ENCODE measurements around the gene GDPD5.

GDPD5 gene

DNA sequence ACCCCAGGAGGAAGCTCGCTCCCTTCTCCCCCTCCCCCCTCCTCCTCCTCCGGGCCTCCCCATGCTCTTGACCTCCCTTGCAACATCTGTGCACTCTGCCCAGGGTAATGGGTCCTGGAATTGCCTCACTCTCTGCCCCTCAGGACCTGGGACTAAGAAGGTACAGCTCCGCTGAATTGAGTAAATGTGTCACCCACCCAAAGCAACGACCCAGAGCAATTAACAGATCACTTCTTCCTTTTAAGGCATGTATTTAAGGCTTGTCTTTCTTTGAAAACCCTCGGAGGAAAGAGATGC is 15.1 kb downstream of the GDPD5 start:
- DNase-seq = no peak

DNA sequence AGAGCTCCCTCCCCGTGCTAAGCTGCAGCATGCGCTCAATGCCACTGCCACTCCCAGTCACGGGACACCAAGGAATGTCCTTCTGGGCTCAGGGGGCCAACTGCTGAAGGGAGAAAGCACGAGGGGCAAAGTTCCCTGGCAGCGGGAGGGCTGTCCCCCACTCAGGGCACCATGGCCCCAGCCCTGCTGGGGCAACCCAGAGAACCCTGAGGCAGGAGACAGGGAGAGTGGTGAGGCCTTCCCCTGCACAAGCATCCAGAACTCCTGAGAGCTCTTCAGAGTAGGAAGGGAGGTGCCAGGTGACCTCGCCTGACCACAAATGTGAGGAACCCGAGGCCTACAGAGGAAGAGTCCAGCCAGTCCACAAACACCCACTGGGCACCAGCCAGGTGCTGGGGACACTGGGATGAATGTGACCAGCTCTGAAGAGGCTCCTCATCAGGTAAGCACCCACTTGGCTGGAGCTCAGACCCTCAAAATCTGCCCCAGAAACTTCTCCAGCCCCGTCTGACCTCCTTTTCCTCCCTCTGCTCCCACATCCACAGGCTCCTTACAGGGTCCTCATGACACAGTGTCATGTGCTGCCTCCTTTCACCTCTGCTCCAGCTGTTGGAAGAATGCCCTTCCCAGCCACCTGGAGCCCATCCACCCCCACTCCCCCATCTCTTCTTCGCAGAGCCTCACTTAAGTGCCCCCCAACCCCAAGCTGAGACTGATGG is 15.6 kb downstream of the GDPD5 start:
- DNase-seq = no peak

DNA sequence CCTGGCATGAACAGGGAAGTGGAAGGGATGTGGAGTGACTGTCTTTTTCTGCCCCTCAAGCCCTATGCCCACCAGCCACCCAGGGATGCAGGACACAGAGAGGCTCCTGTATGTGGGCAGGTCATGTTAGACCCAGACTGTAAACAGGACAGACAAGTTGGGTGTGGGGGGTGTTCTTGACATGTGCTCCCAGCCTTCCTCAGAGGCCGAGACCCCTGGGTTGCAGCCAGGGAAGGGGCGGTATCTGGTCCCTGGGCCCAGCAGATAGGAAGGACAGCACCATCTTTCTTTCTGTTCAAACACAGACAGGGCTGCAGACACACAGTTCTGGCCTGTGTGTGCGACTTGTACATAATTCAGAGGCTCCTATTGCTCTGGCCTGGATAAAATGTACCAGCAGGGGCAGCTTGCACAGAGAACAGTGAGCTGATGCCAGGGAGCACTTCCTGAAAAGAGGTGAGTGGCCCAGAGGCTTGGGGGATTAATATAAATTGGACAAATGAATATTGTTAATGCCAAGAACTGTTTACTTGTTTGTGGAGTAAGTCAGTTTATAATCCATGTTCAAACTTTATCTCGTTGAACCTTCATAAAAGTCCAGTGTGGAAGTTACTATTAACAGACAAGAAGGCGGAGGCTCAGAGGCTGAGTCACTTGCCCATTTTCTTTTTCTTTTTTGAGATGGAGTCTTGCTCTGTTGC is 16.6 kb downstream of the GDPD5 start:
- no peak for DNase-seq

DNA sequence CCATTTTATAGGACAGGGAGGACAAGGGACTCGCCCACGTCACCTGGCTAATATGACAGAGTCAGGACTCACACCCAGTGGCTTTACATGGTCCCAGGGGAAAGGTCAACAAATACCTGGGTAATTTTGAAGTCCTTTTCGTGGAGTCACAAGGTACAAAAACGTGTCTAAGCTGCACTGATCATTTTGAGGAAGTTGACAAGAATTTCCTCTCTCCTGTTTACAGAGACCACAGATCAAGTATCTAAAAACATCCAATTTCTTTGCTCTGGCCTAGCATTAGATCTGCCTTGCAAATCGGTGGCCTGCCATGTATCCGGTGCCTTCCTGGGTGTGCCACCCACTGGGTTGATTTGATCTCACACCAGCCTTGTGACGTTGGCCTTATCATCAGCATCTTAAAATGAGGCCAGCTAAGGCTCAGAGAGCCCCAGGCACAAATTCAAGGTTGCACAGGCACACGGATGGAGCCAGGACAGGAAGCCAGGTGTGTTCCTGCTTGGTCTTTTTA is 17.6 kb downstream of the GDPD5 start:
- peak; percentile 45 for DNase-seq

DNA sequence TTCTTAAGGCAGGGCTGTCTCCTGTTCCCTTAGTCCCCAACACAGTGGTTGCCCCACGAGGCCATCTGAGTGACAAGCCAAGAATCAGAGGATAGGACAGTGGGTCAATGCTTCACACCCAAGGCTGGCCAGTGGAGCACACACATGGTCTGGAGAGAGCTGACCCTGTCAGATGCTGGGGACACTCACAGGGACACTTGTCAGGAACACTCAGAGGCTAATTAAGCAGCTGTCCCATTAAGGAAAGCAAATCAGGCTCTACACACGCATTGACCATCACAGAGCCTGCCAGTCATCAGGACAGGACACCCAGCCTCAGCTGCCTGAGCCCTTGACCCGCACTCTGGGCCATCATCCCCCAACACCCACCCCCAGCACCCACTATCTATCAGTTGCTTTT is 18.2 kb downstream of the GDPD5 start:
- DNase-seq = no peak

DNA sequence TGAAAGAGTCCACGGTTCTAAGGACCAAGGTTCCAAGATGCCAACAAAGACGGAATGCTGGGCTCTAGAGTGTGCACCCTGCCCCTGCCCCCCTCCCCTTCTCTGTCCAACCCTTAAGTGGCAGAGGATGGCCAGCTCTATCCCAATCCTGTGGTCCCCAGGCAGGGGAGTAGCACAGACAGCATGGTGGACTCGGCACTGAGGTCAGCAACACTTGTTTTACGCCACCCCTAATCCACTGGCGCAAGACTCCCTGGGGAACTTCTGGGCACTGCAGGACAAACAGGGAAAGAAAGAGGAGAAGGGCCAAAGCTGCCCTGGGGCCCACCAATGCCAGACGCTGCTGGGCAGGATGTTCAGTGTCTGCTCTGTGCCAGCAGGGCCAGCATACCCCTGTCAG is 18.9 kb downstream of the GDPD5 start:
- DNase-seq = no peak

DNA sequence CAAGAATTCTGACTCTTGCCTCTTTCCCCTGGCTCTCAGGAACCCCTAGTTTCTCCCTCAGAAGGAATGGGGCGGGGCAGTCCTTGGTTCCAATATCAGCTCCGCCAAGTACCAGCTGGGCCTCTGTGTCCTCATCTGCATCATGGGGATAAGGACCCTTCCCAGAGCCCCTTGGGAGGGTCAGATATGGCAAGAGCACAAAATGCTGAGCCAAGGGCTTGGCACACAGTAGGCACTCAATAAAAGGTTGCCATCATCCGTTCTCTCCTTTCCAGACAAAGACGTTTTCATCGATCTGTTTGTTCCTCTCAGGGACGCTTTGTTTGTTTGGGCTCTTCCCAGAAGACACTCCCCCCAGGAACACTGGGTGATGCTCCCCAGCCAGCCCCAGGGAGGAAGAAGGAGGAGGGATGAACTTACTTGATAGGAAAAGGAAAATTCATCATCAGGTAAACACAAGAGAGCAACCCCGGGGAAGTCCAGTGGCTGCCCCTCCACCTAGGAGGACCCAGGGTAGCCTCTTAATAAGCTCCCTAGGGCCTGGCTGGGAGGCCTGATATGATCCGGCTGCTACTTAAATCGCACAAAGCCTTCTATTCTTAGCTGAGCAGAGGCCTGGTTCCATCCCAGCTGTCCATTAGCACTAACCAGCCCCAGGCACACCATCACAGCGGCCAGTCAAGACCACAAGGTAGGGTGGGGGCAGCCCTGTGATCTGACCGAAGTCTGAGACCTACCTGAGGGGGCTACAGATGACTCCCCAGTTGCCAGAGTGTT is 19.6 kb downstream of the GDPD5 start:
- no peak for DNase-seq

DNA sequence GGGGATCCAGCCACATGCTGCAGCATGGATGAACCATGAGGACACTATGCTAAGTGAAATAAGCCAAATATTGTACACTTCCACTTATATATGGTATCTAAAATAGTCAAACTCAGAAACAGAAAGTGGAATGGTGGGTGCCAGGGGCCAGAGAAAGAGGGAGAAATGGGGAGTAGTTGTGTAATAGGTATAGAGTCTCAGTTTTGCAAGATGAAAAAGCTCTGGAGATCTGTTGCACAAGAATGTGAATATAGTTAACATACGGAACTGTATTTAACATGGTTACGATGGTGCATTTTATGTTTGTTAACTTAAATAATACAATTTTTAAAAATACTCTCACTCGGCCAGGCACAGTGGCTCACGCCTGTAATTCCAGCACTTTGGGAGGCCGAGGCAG is 21.2 kb downstream of the GDPD5 start:
- DNase-seq = no peak

DNA sequence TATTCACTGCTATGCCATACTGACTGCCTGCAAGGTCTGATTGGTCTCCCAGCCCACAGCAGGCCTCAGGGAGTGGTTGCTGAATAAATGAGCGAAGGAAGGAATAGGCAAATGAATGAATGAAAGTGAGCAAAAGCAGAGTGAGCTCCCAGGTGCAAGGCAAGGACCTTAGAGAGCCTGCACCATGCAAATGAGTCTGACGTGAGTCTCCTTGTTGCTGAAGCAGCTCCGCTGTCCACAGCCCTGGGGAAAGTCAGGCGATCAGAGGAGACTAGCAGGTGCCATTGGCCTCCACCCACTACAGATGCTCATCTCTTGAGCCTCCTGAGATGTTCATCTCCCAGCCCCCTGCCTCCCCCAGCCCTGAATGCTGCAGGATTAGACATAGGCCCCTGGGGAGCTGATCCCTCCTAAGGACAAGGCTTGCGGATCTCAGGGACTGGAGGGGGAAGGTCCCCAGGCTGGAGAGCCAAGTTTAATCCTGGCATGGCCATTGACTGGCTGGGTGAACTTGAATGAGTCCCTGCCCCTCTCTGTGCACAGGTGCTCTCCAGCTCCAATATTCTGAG is 22.1 kb downstream of the GDPD5 start:
- DNase-seq = no peak

DNA sequence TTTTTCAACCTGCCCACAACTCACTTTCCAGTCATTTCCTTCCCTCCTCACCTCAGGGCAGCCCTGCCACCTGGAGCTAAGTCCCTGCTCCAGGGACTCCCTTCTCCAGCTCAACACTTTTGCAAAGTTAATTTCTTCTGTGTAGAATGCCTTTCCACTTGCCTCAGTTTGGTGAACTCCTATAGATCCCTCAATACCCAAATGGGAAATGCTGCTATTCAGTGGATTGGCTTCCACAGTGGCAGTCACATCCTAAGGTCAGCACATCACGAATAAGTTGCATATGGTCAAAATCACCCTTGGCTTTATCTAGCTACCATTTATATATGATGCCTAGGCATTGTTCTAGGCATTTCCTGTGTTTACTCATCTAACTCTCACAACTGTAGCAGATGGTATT is 23.6 kb downstream of the GDPD5 start:
- no peak for DNase-seq

DNA sequence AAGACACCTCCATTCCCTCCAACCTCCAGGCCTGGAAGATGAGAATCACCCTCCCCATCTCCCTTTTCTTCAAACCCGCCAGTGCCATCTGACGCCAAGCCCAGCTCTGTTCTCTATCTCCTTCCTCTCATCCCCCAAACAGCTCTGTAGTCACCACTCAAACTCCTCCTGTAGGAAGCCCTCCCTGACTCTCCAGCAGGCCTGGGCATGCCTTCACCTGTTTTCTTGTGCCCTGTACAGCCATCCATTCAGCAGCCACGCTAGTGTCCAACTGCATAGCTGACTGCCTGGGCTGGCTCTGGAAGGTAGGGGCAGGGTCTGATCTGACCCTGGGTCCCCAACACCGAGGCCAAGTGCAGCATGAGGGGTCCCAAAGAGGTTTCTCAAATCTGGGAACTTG is 25.0 kb downstream of the GDPD5 start:
- no peak for DNase-seq

DNA sequence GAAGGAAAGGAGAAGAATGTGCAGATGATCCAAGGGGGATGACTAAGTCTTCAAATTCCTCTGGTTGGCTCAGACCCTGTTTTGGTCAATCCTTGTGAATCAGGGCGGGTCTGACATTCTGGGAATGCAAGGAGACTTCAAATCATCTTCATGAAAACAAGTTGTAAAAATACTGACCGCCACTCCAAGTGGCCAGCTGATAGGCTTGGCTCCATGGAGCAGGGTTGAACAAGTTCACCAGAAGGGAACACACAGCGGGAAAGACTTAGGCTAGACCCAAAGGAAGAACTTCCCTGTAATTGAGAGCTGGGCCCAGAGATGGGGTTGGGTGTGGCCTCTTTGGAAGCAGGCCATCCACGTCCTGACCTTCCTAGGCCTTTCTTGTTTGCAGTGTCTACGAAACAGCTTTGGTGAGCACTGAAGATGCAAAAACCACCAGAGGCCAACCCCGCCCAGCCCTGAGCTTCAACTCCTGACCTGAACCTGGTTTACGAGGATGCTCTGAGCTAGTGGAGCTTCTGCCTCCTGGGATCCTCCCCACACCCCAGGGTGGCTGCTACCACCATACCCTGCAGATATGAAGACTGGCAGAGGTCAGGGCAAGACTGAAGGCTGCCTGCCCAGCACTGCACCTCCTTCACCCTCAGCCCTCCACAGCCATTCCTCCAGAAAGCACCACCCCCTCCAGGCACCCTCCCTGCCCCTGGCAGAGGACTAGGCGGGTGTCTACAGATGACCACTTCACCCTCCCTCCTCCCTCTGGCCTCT is 26.1 kb downstream of the GDPD5 start:
- no peak for DNase-seq

DNA sequence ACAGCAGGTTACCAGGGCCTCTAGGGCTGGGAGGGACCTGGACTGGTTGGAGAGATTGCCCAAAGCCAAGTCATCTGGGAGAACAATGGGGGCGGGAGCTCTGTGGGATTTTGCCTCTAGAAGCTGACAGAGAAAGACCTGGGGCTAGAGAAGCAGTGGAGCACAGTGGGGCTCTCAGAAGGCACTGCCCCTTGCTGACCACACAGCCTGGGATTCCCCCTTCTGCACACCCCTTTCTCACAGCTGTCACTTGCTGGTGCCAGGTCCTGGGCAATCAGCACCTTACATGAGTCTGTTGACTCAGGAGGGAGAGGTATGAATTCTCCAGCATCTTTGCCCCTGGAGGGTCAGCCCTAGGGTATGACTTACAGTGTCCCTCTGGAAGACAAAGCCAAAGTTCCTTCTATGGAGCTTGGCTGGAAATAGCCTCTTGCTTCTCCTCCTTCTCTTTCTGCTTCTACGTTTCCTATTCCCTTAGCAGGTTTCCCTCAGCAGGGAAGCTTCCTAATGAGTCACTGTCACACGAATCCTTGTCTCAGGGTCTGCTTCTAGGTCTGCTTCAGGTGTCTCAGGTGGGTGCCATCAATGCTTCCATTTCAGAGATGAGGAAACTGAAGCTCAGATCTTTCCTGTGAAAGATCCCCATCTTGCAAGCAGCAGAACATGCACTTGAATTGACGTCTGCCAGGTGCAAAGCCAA is 27.0 kb downstream of the GDPD5 start:
- no peak for DNase-seq

DNA sequence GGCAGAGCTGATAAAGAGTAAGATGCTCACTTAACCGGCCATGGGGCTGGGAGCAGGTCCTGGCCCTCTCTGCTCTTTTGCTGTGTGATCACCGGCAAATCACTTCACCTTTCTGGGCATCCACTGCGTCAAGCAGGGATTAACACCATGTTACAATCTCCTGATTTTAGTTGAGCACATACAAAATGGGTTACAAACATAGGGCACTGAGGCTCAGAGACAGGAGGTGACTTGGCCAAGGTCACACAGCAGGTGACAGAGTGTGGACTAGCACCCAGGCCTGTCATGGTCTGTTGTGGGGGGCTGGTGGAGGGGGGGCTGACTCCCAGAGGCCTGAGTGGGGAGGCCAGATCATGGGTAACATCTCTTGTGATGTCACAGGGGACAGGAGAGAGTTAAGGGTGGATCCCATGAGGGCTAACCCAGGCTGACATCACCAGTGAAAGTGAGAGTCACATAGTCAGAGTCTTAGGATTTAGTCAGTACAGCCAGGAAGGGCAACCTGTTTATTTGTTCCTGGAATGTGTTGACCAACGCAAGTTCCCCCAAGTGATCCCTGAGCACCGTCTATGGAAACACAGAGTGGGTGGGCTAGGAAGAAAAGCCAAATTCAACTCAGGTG is 27.8 kb downstream of the GDPD5 start:
- DNase-seq = no peak

DNA sequence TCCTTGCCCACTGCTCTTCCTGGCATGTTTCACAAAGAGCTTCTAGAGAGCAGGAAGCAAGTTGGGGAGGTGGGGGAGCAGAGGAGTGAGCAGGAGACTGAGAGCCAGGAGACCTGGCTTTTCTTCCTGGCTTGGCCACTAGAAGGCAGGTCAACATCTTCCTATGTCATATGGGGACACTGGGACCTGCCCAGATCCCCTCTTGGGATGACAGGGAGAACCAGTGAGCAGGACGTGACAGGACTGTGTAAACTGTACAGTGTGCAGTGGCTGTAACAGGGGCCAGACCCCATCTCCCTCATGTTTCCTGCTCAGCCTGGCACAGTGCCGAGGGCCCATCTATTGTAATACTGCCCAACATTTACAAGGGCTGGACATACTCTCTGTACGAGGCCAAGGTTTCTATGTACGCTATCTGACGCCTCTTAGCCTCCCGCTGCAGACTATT is 29.4 kb downstream of the GDPD5 start:
- DNase-seq = no peak

DNA sequence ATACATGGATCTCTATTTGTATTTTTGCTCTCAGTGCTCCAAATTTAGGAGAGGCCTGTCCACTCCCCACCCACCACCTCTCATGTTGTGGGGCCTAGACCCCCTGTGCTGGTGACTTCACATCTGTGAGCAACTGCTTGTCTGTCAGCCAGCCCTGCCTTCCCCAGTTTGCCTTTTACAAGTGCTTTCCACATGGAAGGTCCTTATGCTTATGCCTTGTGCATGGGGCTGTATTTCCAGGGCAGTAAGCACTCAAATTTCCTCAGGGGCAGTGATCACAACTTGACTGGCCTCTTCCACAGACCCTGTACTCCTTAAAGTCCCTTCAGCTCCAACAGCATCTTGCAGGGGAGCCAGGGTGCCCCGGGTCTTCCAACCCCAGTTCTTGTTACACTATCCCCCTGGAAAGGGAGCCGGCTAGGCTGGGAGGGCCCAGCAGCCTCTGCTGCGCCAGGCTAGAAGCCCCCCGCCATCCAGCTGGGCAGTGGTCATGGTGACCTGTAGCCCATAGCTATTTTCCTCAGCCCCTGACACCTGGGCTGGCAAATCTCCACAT is 29.9 kb downstream of the GDPD5 start:
- no peak for DNase-seq

DNA sequence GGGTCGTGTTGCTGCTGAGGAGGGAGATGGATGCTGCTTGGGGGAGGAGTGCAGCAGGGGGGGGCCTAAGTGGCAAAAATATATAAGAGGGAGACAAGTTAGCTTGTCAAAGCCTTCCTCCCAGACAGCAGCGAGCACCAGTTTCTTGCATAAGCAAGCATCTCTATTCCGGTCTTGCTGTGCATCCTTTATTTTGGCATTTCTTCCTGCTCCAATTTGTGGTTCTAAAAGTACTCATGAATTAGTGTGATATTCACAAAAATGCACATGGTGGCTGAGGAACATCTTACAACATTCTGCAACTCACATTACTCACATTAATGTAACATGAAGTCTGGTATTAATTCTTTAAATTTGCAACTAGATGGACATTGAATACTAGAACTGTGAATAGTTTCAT is 32.1 kb downstream of the GDPD5 start:
- no peak for DNase-seq

DNA sequence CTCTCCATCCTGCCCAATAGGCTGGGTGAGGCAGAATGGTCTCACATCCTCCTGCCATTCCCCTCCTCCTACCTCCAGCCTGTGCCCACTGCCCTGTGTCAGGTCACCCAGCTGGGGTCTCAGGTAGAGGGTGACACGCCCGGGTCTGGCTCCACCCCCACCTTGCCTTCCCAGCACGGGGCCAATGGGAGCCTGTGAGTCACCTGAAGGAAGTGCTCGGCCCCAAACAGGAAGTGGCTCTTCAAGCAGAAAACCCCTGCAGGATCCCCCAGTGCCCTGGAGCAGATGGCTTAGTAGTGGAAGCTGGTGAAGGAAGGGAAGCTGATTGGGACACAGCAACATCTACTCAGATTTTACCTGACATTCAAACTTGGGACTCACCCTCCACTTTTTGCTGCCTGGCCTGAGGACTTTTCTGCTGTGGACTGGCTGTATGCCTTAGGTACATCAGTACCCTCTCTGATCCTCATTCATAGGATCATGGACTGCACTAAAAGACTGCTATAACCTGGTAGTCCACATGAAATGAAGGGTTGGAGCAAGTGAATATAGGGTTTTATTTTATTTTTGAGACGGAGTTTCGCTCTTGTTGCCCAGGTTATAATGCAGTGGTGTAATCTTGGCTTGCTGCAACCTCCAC is 33.4 kb downstream of the GDPD5 start:
- DNase-seq = peak; percentile 38

DNA sequence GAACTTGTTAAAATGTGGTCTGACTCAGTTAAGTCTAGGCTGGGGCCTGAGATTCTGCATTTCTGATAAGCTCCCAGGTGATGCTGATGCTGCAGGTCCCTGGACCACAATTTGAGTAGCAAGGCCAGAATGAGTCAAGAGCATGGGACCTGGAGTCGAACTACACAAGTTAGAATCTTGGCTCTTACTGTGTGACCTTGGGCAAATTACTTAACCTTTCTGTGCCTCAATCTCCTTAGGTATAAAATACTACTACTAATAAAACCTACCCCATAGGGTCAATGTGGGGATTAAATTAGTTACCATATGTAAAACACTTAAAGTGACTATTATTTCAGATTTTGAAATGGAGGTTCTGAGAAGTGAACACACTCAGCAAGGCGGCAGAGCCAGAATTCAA is 34.3 kb downstream of the GDPD5 start:
- no peak for DNase-seq

DNA sequence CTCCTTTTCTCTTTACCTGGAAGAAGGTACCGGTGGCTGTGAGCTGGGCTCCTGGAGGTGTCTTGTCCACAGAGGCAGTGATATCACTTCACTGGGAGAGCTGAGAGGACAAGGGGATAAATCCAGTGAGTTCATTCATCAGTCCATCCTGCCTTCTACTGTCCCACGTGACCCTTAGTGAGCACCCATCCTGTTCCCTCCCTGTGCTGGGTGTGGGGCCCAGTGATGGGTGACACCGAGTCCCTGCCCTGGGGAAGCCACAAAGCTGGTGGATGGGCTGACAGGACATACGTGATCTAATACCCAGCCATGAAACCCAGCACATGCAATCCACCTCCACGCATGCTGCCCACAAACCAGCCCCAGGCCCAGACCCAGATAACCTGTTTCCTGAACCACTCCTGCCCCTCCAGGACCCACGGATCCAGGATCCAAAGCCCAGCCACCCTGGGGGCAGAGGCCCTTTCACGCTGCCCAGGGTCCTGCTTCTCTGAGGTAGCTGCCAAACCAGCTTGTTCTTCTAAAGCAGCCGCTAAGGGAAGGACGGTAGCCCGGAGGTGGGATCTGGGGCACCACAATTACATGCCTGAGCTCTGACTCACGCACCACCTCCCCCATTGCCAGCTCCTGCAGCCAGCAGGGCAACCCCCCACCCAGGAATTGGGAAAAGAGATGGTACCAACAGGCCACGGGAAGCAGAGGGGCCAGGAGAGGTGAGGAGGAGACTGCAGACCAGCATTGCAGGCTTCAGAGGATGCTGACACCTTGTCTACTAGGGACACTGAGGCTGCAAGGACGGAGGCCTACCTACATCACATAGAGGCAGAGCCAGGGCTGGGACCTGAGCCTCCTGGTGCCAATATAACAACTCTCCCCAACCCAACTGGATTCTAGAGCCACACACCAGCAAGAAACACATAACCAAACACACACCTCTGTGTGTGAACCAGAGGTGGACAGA is 35.2 kb downstream of the GDPD5 start:
- no peak for DNase-seq

Measured in activated CD4-positive, alpha-beta T cell treated with anti-CD3 and anti-CD28 coated beads, Interleukin-2, amount 50 U/mL, for 1 hour (primary cell).